Body of pancreas (tissue), 4 donors: ENCODE data around the gene MPP1.

Experiments used
- CTCF ChIP-seq, 7 experiments: fragments of 450-650 bp in 4 of 7; fragments of 200-600 bp in 3 of 7; sonication (generic) in 3 of 7; IDR thresholded peaks; one replicate each; pipeline ENCODE4 v1.5.1; 2016 to 2019; ENCODE audit warnings: antibody characterized with exemption in 7 of 7
- POLR2A ChIP-seq, 3 donors: fragments of 450-650 bp; IDR thresholded peaks; one replicate each; pipeline ENCODE4 v1.6.1; 2016; ENCODE audit warnings: antibody characterized with exemption in 3 of 3, mild to moderate bottlenecking in 2 of 3

- TF ChIP-seq CTCF (IDR thresholded peaks at IDR 0.05) (peak in 5 of 7 experiments; percentile 37 to 68 (median 61)), POLR2A (IDR thresholded peaks at IDR 0.05) (no peak)
These were observed 35.6 kb upstream of the MPP1 start for GRCh38 chrX:154840856-154841255.
